HCT116 (cell line): ENCODE data around the gene EIF3L.

ENCODE experiments used
- ELF1 ChIP-seq: IDR thresholded peaks from 2 replicates; pipeline ENCODE4 v1.6.1; 2012; ENCODE audit warnings: low read depth, borderline replicate concordance
- EZH2phosphoT487 ChIP-seq: fragments of 200-600 bp; IDR thresholded peaks from 2 replicates; pipeline ENCODE4 v1.6.1; 2018; ENCODE audit warnings: antibody characterized with exemption, borderline replicate concordance
- POLR2A ChIP-seq: IDR thresholded peaks from 2 replicates; pipeline ENCODE4 v1.7.0; 2011; ENCODE audit warnings: borderline replicate concordance; ENCODE audit not compliant: insufficient read depth, insufficient read length; ENCODE audit errors: extremely low read depth
- POLR2AphosphoS5 ChIP-seq: IDR thresholded peaks from 2 replicates; pipeline ENCODE4 v1.6.1; 2011; ENCODE audit warnings: mild to moderate bottlenecking, low read depth, low read length, moderate library complexity
- RAD21 ChIP-seq: IDR thresholded peaks from 2 replicates; pipeline ENCODE4 v1.6.1; 2012; ENCODE audit warnings: low read depth, mild to moderate bottlenecking
- SIN3A ChIP-seq: IDR thresholded peaks from 2 replicates; pipeline ENCODE4 v1.6.1; 2012; ENCODE audit warnings: low read depth
- SP1 ChIP-seq: IDR thresholded peaks from 2 replicates; pipeline ENCODE4 v1.6.1; 2012; ENCODE audit warnings: low read depth
- YY1 ChIP-seq: IDR thresholded peaks from 2 replicates; pipeline ENCODE4 v1.6.1; 2011; ENCODE audit warnings: low read length, low read depth, moderate library complexity, mild to moderate bottlenecking; ENCODE audit not compliant: insufficient replicate concordance; ENCODE audit errors: extremely low read depth
- TF ChIP-seq, protein P1 (sequence below), 3 experiments: fragments of 200-600 bp in 1 of 3; sonication (generic) in 1 of 3; IDR thresholded peaks in 2 of 3; conservative IDR thresholded peaks in 1 of 3; 2 replicates each; pipeline ENCODE4 v1.5.1; 2012 to 2017; ENCODE audit warnings: low read depth in 2 of 3, low read length in 2 of 3, antibody characterized with exemption in 1 of 3, borderline replicate concordance in 1 of 3, control low read depth in 1 of 3, mild to moderate bottlenecking in 1 of 3, mixed read lengths in 1 of 3, mixed run types in 1 of 3, moderate library complexity in 1 of 3; ENCODE audit not compliant: insufficient read depth in 1 of 3
- TF ChIP-seq, protein P2 (sequence below): IDR thresholded peaks from 2 replicates; pipeline ENCODE4 v1.6.1; 2012; ENCODE audit warnings: low read depth
- TF ChIP-seq, protein P3 (sequence below): IDR thresholded peaks from 2 replicates; pipeline ENCODE4 v1.6.1; 2012

DNA sequence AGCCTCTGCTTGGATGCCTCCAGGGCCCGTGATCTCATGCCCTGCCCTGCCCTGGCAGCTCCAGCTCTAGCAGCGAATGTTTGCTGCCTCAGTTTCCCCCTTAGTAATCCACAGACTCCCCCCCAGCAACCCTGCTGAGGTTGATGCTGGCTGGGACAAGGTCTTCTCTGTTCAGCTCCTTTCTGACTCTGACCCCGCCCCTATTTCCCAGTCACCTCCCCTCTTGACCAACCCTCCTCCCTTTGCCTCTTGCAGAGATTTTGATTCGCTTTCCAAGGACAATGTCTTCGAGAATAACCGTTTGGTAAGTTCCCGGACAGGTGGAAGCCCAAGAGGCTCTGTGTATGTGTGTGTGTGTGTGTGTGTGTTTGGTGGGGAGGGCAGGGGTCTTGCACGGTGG is 62.5 kb downstream of the EIF3L start:
- TF ChIP-seq, protein P1, sequence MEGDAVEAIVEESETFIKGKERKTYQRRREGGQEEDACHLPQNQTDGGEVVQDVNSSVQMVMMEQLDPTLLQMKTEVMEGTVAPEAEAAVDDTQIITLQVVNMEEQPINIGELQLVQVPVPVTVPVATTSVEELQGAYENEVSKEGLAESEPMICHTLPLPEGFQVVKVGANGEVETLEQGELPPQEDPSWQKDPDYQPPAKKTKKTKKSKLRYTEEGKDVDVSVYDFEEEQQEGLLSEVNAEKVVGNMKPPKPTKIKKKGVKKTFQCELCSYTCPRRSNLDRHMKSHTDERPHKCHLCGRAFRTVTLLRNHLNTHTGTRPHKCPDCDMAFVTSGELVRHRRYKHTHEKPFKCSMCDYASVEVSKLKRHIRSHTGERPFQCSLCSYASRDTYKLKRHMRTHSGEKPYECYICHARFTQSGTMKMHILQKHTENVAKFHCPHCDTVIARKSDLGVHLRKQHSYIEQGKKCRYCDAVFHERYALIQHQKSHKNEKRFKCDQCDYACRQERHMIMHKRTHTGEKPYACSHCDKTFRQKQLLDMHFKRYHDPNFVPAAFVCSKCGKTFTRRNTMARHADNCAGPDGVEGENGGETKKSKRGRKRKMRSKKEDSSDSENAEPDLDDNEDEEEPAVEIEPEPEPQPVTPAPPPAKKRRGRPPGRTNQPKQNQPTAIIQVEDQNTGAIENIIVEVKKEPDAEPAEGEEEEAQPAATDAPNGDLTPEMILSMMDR (IDR thresholded peaks at IDR 0.05 in 2 of 3, conservative IDR thresholded peaks at IDR 0.05 in 1 of 3; ENCODE audit: borderline replicate concordance in 1 of 3, insufficient read depth in 1 of 3, low read depth in 2 of 3, low read length in 2 of 3): no peak
- TF ChIP-seq POLR2A (no peak), EZH2phosphoT487 (no peak), YY1 (no peak), SP1 (no peak), ELF1 (no peak), POLR2AphosphoS5 (no peak), RAD21 (no peak), SIN3A (no peak)
- TF ChIP-seq, protein P2, sequence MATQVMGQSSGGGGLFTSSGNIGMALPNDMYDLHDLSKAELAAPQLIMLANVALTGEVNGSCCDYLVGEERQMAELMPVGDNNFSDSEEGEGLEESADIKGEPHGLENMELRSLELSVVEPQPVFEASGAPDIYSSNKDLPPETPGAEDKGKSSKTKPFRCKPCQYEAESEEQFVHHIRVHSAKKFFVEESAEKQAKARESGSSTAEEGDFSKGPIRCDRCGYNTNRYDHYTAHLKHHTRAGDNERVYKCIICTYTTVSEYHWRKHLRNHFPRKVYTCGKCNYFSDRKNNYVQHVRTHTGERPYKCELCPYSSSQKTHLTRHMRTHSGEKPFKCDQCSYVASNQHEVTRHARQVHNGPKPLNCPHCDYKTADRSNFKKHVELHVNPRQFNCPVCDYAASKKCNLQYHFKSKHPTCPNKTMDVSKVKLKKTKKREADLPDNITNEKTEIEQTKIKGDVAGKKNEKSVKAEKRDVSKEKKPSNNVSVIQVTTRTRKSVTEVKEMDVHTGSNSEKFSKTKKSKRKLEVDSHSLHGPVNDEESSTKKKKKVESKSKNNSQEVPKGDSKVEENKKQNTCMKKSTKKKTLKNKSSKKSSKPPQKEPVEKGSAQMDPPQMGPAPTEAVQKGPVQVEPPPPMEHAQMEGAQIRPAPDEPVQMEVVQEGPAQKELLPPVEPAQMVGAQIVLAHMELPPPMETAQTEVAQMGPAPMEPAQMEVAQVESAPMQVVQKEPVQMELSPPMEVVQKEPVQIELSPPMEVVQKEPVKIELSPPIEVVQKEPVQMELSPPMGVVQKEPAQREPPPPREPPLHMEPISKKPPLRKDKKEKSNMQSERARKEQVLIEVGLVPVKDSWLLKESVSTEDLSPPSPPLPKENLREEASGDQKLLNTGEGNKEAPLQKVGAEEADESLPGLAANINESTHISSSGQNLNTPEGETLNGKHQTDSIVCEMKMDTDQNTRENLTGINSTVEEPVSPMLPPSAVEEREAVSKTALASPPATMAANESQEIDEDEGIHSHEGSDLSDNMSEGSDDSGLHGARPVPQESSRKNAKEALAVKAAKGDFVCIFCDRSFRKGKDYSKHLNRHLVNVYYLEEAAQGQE: no peak
- TF ChIP-seq, protein P3, sequence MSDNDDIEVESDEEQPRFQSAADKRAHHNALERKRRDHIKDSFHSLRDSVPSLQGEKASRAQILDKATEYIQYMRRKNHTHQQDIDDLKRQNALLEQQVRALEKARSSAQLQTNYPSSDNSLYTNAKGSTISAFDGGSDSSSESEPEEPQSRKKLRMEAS: no peak
